Osteoblast (primary cell): ENCODE results near the gene ZBTB8OS. TPM values are rescaled to one million over a fixed set of nuclear protein-coding genes. Genes with fewer than 3 reads are reported as not detected.

ENCODE experiments used
- DNase-seq: peaks from one replicate; pipeline ENCODE4 v3.0.0; 2011; ENCODE audit warnings: low spot score, mixed read lengths; ENCODE audit not compliant: insufficient read length; ENCODE audit errors: missing footprints
- H2AFZ ChIP-seq: 2 replicates; pipeline ENCODE4 v1.6.0; 2011; ENCODE audit warnings: mild to moderate bottlenecking, low read length
- H3K27ac ChIP-seq: 2 replicates; pipeline ENCODE4 v1.5.1; 2011; ENCODE audit warnings: mild to moderate bottlenecking, low read depth, low read length, moderate library complexity
- H3K27me3 ChIP-seq: 2 replicates; pipeline ENCODE4 v1.6.0; 2012; ENCODE audit warnings: mild to moderate bottlenecking, control low read depth, inconsistent platforms, low read length, moderate library complexity; ENCODE audit not compliant: insufficient read depth
- H3K36me3 ChIP-seq: 2 replicates; pipeline ENCODE4 v1.5.1; 2011; ENCODE audit warnings: mild to moderate bottlenecking, low read length, control low read depth, moderate library complexity; ENCODE audit not compliant: insufficient read depth
- H3K4me1 ChIP-seq: 2 replicates; pipeline ENCODE4 v1.5.1; 2011; ENCODE audit warnings: mild to moderate bottlenecking, low read length, control low read depth, moderate library complexity; ENCODE audit not compliant: insufficient read depth
- H3K4me2 ChIP-seq: 2 replicates; pipeline ENCODE4 v1.6.0; 2011; ENCODE audit warnings: mild to moderate bottlenecking, low read length; ENCODE audit not compliant: insufficient read depth
- H3K4me3 ChIP-seq: fragments of 200-600 bp; sonication (generic); 3 replicates; pipeline ENCODE4 v1.5.1; 2012; ENCODE audit warnings: mild to moderate bottlenecking, low read length, inconsistent platforms; ENCODE audit not compliant: insufficient read depth
- H3K79me2 ChIP-seq: 2 replicates; pipeline ENCODE4 v1.6.0; 2012; ENCODE audit warnings: mild to moderate bottlenecking, low read length, control low read depth, inconsistent platforms; ENCODE audit not compliant: insufficient read depth
- H3K9me3 ChIP-seq: 2 replicates; pipeline ENCODE4 v1.5.1; 2011; ENCODE audit warnings: low read depth, low read length, control low read depth
- H4K20me1 ChIP-seq: 2 replicates; pipeline ENCODE4 v1.6.0; 2012; ENCODE audit warnings: mild to moderate bottlenecking, low read length, control low read depth; ENCODE audit not compliant: insufficient read depth
- CTCF ChIP-seq: IDR thresholded peaks from 2 replicates; pipeline ENCODE4 v1.5.1; 2011; ENCODE audit warnings: mild to moderate bottlenecking, low read depth, low read length, moderate library complexity; ENCODE audit errors: extremely low read depth
- total RNA-seq: library from RNA; depleted of rRNA; stranded (reverse); fragments of >200 nt; gene quantifications from 2 replicates; pipeline ENCODE4 v1.2.3, GENCODE V29; 2012

The ZBTB8OS gene
- total RNA-seq, 1 donor = 37.3 TPM

- no peaks in the 10 kb centered on the region for H4K20me1 ChIP-seq
- H3K27ac ChIP-seq = peak overlapping the region; percentile 36
- no peaks in the 10 kb centered on the region for H3K27me3 ChIP-seq
- peak overlapping the region; percentile 89 for H3K4me2 ChIP-seq
- no peaks in the 10 kb centered on the region for H3K79me2 ChIP-seq
- H3K36me3 ChIP-seq = no peaks in the 10 kb centered on the region
- H3K4me3 ChIP-seq = peak overlapping the region; percentile 76
- peak overlapping the region; percentile 86 for H2AFZ ChIP-seq
- TF ChIP-seq CTCF = no peak
- H3K4me1 ChIP-seq = peaks cover 3% of the 10 kb centered on the region
- no peaks in the 10 kb centered on the region for H3K9me3 ChIP-seq
- peak; percentile 97 for DNase-seq
These were observed 38.0 kb downstream of the ZBTB8OS start for GRCh38 chr1:32612189-32612881.

GRCh38 chr1:32611859-32612188 lies 38.5 kb downstream of the ZBTB8OS start:
- TF ChIP-seq CTCF = no peak
- H3K27me3 ChIP-seq = no peaks in the 10 kb centered on the region
- no peaks in the 10 kb centered on the region for H3K79me2 ChIP-seq
- H3K36me3 ChIP-seq = no peaks in the 10 kb centered on the region
- peak overlapping the region; percentile 86 for H2AFZ ChIP-seq
- H3K4me2 ChIP-seq = peak overlapping the region; percentile 89
- no peaks in the 10 kb centered on the region for H4K20me1 ChIP-seq
- peaks cover 3% of the 10 kb centered on the region for H3K4me1 ChIP-seq
- peak overlapping the region; percentile 36 for H3K27ac ChIP-seq
- no peak for DNase-seq
- H3K9me3 ChIP-seq = no peaks in the 10 kb centered on the region
- H3K4me3 ChIP-seq = peak overlapping the region; percentile 76

- no peak overlapping the region for H3K4me2 ChIP-seq
- no peaks in the 10 kb centered on the region for H4K20me1 ChIP-seq
- no peak overlapping the region for H3K4me3 ChIP-seq
- H3K4me1 ChIP-seq = peaks cover 3% of the 10 kb centered on the region
- H3K9me3 ChIP-seq = no peaks in the 10 kb centered on the region
- no peak for DNase-seq
- H3K36me3 ChIP-seq = no peaks in the 10 kb centered on the region
- H2AFZ ChIP-seq = no peak overlapping the region
- no peaks in the 10 kb centered on the region for H3K27me3 ChIP-seq
- no peak for TF ChIP-seq CTCF
- H3K79me2 ChIP-seq = no peaks in the 10 kb centered on the region
- H3K27ac ChIP-seq = no peak overlapping the region
These were observed 41.2 kb downstream of the ZBTB8OS start for GRCh38 chr1:32609180-32609579.

- Histone ChIP-seq H3K27ac (no peak overlapping the region), H3K4me2 (no peak overlapping the region), H4K20me1 (no peaks in the 10 kb centered on the region), H3K4me1 (no peaks in the 10 kb centered on the region), H3K36me3 (no peaks in the 10 kb centered on the region), H2AFZ (no peak overlapping the region), H3K9me3 (no peaks in the 10 kb centered on the region), H3K4me3 (no peak overlapping the region), H3K27me3 (no peaks in the 10 kb centered on the region), H3K79me2 (no peaks in the 10 kb centered on the region)
- peak; percentile 65 for DNase-seq
- no peak for TF ChIP-seq CTCF
These were observed 43.6 kb downstream of the ZBTB8OS start for GRCh38 chr1:32606565-32607371.
